HFFc6 (cell line): ENCODE data around the gene TAF3. TPM values are rescaled to one million over a fixed set of nuclear protein-coding genes. Genes with fewer than 3 reads are reported as not detected.

Experiments used
- DNase-seq: peaks from one replicate; pipeline ENCODE4 v3.0.0-alpha.2; 2018
- H3K27ac Mint-ChIP-seq: 2 replicates; pipeline ENCODE4 v1.8.0; 2020; ENCODE audit warnings: mild to moderate bottlenecking, mixed read lengths
- H3K27me3 Mint-ChIP-seq: 2 replicates; pipeline ENCODE4 v1.8.0; 2021; ENCODE audit warnings: mild to moderate bottlenecking, moderate library complexity, mixed read lengths; ENCODE audit not compliant: insufficient read depth
- H3K36me3 Mint-ChIP-seq: 2 replicates; pipeline ENCODE4 v1.8.0; 2021; ENCODE audit warnings: low read depth, mixed read lengths
- H3K4me1 Mint-ChIP-seq: 2 replicates; pipeline ENCODE4 v1.8.0; 2020; ENCODE audit warnings: low read depth, mixed read lengths
- H3K4me3 Mint-ChIP-seq: 2 replicates; pipeline ENCODE4 v1.8.0; 2020; ENCODE audit warnings: mild to moderate bottlenecking, moderate library complexity, mixed read lengths
- H3K9me3 Mint-ChIP-seq: 2 replicates; pipeline ENCODE4 v1.8.0; 2020; ENCODE audit warnings: mild to moderate bottlenecking, mixed read lengths
- total RNA-seq, 6 experiments: library from RNA; stranded (reverse); fragmentation: NEBNext Ultra II Directional; extraction: Animal tissue kit (Norgen Biotek cat#: 25700); gene quantifications; 2 replicates in 1 of 6; 3 replicates in 5 of 6; pipeline ENCODE4 v1.2.3, GENCODE V29; 2021
- TF ChIP-seq, protein P1 (sequence below): fragments of 200-600 bp; sonication (generic); IDR thresholded peaks from 2 replicates; pipeline ENCODE4 v1.5.0; 2021; ENCODE audit warnings: antibody characterized with exemption, mild to moderate bottlenecking

The TAF3 gene
- total RNA-seq, 6 experiments from 2014 or later: 8.1 to 11.3 (median 9.7) TPM

DNA sequence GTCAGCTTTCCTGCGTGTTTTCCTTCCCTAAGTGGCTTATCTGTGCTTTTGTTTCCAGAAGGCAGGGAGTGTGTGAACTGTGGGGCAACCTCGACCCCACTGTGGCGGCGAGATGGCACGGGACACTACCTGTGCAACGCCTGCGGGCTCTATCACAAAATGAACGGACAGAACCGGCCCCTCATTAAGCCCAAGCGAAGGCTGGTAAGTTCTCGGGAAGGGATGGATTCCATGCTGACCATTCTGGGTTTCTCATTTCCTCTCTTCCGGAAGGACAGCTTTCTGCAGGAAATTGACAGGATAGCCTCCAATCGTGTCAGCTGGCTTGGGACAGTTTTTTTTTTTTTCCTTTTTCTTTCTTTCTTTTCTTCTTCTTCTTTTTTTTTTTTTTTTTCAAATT, 245.6 kb downstream of the TAF3 start:
- no peak for DNase-seq
- peaks cover 49% of the 10 kb centered on the region for H3K27me3 Mint-ChIP-seq
- no peaks in the 10 kb centered on the region for H3K36me3 Mint-ChIP-seq
- peaks cover 31% of the 10 kb centered on the region for H3K4me1 Mint-ChIP-seq
- no peak overlapping the region for H3K4me3 Mint-ChIP-seq
- TF ChIP-seq, protein P1, sequence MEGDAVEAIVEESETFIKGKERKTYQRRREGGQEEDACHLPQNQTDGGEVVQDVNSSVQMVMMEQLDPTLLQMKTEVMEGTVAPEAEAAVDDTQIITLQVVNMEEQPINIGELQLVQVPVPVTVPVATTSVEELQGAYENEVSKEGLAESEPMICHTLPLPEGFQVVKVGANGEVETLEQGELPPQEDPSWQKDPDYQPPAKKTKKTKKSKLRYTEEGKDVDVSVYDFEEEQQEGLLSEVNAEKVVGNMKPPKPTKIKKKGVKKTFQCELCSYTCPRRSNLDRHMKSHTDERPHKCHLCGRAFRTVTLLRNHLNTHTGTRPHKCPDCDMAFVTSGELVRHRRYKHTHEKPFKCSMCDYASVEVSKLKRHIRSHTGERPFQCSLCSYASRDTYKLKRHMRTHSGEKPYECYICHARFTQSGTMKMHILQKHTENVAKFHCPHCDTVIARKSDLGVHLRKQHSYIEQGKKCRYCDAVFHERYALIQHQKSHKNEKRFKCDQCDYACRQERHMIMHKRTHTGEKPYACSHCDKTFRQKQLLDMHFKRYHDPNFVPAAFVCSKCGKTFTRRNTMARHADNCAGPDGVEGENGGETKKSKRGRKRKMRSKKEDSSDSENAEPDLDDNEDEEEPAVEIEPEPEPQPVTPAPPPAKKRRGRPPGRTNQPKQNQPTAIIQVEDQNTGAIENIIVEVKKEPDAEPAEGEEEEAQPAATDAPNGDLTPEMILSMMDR: no peak
- H3K27ac Mint-ChIP-seq: no peak overlapping the region
- H3K9me3 Mint-ChIP-seq: no peaks in the 10 kb centered on the region

DNA sequence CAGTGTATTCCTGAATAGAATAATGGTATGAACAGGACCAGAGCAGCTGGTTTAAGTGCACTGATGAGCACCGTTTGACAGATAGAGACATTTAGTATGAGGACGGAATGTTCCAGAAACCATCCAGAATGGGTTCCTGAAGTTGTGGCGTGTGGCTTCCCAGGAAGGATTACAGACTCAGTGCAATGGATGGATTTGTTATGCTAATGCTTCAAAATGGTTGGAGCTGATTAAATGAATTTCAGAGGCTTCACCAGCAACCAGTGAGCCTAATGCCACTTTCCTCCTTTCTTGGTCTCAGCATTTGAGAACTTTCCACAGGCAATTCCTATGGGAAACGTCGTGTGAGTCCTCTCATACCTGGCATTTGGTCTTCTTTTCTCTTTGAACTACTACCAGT, 246.1 kb downstream of the TAF3 start:
- Mint-ChIP-seq H3K4me3 (no peak overlapping the region), H3K9me3 (no peaks in the 10 kb centered on the region), H3K27ac (no peak overlapping the region), H3K36me3 (no peaks in the 10 kb centered on the region), H3K4me1 (peaks cover 32% of the 10 kb centered on the region), H3K27me3 (peaks cover 45% of the 10 kb centered on the region)
- no peak for DNase-seq
- TF ChIP-seq, protein P1: no peak

DNA sequence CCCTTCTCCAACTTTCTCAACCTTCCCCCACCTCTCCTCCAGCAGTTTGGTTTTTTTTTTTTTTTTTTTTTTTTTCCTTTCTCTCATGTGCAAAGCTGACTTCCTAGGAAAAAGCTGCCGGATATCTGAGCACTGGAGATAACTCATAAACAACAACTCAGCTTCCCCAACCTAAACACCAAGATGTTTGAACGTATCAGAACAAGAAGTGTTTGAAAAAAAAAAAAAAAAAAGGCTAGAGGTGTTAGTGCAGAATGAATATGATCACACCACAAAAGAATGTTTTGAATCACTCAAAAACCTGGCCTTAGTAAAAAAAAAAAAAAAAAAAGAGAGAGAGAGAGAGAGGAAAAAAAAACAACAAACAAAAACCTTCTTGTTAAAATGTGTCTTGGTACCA, 247.3 kb downstream of the TAF3 start:
- TF ChIP-seq, protein P1: no peak
- H3K27ac Mint-ChIP-seq: no peak overlapping the region
- H3K27me3 Mint-ChIP-seq: peaks cover 34% of the 10 kb centered on the region
- no peak overlapping the region for H3K4me3 Mint-ChIP-seq
- peaks cover 32% of the 10 kb centered on the region for H3K4me1 Mint-ChIP-seq
- H3K36me3 Mint-ChIP-seq: no peaks in the 10 kb centered on the region
- no peaks in the 10 kb centered on the region for H3K9me3 Mint-ChIP-seq
- DNase-seq: no peak

DNA sequence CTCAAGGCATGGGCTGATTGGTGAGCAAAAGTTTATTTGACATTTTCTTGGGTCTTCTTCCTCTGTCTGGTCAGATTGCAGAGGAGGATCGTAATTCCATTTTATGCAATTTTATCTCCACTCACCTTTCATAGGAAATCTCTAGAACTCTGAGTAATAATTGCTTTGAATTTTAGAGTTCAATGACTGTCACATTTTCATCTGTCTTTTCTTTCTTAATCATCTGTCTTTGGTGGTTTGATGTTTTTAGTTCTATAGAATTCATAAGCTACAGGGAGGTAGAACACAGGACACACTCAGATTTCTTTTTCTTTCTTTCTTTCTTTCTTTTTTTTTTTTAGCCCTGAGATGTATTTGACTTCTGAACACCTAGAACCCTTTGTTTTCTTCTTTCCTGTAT, 247.8 kb downstream of the TAF3 start:
- Mint-ChIP-seq H3K4me3 (no peak overlapping the region), H3K36me3 (no peaks in the 10 kb centered on the region), H3K27me3 (peaks cover 33% of the 10 kb centered on the region), H3K27ac (no peak overlapping the region), H3K9me3 (no peaks in the 10 kb centered on the region), H3K4me1 (peaks cover 27% of the 10 kb centered on the region)
- DNase-seq: no peak
- TF ChIP-seq, protein P1: no peak

Other genes starting within 250 kb of the TAF3 start
- gene ITIH5, start 151.5 kb upstream of the TAF3 start, total RNA-seq: not detected
- not detected for gene ITIH2, start 115.2 kb upstream of the TAF3 start, total RNA-seq
- 10 to 100 TPM; 12.8 to 16.1 (median 15.0) TPM for gene KIN, start 30.5 kb upstream of the TAF3 start, total RNA-seq
- gene ATP5F1C, start 30.3 kb upstream of the TAF3 start, total RNA-seq: 100 to 1,000 TPM; 298 to 340 (median 308) TPM
- gene GATA3, start 236.2 kb downstream of the TAF3 start, total RNA-seq: under 1 TPM in 4 of 6 experiments, not detected in 2; 0.07 to 0.43 (median 0.16) TPM